DOHH2 (cell line): ENCODE results near the gene TPCN1.

Experiments
- EZH2phosphoT487 ChIP-seq: fragments of 200-600 bp; sonication (generic); IDR thresholded peaks from 2 replicates; pipeline ENCODE4 v1.6.1; 2017; ENCODE audit warnings: borderline replicate concordance, mild to moderate bottlenecking, antibody characterized with exemption, low read length, moderate library complexity, mixed read lengths
- TF ChIP-seq, protein P1 (sequence below): fragments of 200-600 bp; sonication (generic); IDR thresholded peaks from one replicate; pipeline ENCODE4 v1.5.1; 2014; ENCODE audit warnings: antibody characterized with exemption, mild to moderate bottlenecking, low read depth, low read length; ENCODE audit not compliant: poor library complexity, severe bottlenecking

DNA sequence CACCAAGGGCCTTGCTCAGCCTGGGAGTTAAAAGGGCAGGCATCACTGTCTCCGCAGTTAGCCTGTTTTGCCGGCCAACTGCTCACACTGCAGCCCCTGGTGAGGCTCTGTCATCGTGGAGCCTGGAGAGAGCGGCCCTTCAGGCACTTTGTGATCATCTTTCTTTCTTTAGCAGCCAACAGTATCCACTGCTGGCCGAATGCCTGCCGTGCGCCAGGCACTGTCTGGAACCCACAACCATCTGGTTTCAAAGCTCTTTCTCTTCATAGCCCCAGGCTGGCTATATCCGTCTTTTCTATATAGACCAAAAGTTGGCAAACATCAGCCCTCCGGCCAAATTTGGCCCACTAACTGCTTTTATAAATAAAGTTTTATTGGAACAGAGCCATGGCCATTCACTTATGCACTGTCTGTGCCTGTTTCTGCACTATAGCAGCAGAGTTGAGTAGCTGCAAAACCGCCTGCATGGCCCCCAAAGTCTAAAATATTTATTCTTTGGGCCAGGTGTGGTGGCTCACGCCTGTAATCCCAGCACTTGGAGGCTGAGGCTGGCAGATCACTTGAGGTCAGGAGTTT, 84.1 kb downstream of the TPCN1 start:
- TF ChIP-seq, protein P1, sequence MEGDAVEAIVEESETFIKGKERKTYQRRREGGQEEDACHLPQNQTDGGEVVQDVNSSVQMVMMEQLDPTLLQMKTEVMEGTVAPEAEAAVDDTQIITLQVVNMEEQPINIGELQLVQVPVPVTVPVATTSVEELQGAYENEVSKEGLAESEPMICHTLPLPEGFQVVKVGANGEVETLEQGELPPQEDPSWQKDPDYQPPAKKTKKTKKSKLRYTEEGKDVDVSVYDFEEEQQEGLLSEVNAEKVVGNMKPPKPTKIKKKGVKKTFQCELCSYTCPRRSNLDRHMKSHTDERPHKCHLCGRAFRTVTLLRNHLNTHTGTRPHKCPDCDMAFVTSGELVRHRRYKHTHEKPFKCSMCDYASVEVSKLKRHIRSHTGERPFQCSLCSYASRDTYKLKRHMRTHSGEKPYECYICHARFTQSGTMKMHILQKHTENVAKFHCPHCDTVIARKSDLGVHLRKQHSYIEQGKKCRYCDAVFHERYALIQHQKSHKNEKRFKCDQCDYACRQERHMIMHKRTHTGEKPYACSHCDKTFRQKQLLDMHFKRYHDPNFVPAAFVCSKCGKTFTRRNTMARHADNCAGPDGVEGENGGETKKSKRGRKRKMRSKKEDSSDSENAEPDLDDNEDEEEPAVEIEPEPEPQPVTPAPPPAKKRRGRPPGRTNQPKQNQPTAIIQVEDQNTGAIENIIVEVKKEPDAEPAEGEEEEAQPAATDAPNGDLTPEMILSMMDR: no peak
- TF ChIP-seq EZH2phosphoT487: no peak
